ENCODE results near the gene LRP6.

The LRP6 gene

GRCh38 chr12:12086362-12086761, 180.5 kb downstream of the LRP6 start:
- Histone ChIP-seq H3K18ac (ENCODE audit: low read length) (no peak overlapping the region), H2AFZ (ENCODE audit: low read length) (peak overlapping the region; percentile 80), H2AK5ac (ENCODE audit: low read depth, low read length) (no peak overlapping the region), H3K4me1 (ENCODE audit: control insufficient read depth in 2 of 2, insufficient read depth in 1 of 2, low read depth in 1 of 2, low read length in 2 of 2) (peaks cover 11 to 24% of the 10 kb centered on the region in 2 donors), H3K27ac (replicated peaks; ENCODE audit: low read length) (no peak overlapping the region), H3K79me1 (ENCODE audit: low read depth, low read length) (no peaks in the 10 kb centered on the region), H3K4me3 (ENCODE audit: low read length in 2 of 2) (no peak overlapping the region), H3K23ac (ENCODE audit: low read depth, low read length, poor library complexity) (no peak overlapping the region), H2BK12ac (ENCODE audit: low read length) (no peak overlapping the region), H2BK15ac (ENCODE audit: low read length) (no peak overlapping the region), H2BK120ac (ENCODE audit: low read depth, low read length) (no peak overlapping the region), H3K4ac (ENCODE audit: low read length) (no peak overlapping the region), H4K8ac (ENCODE audit: low read depth, low read length) (no peak overlapping the region), H3K4me2 (ENCODE audit: insufficient read depth, low read length, poor library complexity, severe bottlenecking) (peak overlapping the region; percentile 2), H3K9me3 (replicated peaks in 1 of 2; ENCODE audit: control insufficient read depth in 2 of 2, insufficient read depth in 1 of 2, low read depth in 1 of 2, low read length in 2 of 2) (no peaks in the 10 kb centered on the region), H3K36me3 (replicated peaks in 1 of 2; ENCODE audit: control insufficient read depth in 2 of 2, insufficient read depth in 2 of 2, low read length in 2 of 2) (no peaks in the 10 kb centered on the region), H3K27me3 (ENCODE audit: control insufficient read depth in 3 of 3, insufficient read depth in 3 of 3, low read depth in 1 of 3, low read length in 3 of 3) (no peaks in the 10 kb centered on the region), H3K14ac (ENCODE audit: low read length) (no peak overlapping the region), H3K9ac (ENCODE audit: low read depth, low read length, poor library complexity) (no peak overlapping the region), H4K91ac (ENCODE audit: low read depth, low read length, poor library complexity) (no peak overlapping the region), H2BK5ac (ENCODE audit: low read length) (no peak overlapping the region)
- no CpG with 5 or more reads among the region's 5 CpGs for WGBS, 2 donors (ENCODE audit: extremely low coverage in 2 of 2, insufficient read length in 2 of 2, insufficient replicate concordance in 1 of 2)
- DNase-seq (ENCODE audit: low spot score) = no peak

GRCh38 chr12:12083688-12084087, 183.2 kb downstream of the LRP6 start:
- Histone ChIP-seq H2BK12ac (ENCODE audit: low read length) (no peak overlapping the region), H3K4me2 (ENCODE audit: insufficient read depth, low read length, poor library complexity, severe bottlenecking) (no peak overlapping the region), H3K27me3 (ENCODE audit: control insufficient read depth in 3 of 3, insufficient read depth in 3 of 3, low read depth in 1 of 3, low read length in 3 of 3) (no peaks in the 10 kb centered on the region), H2AFZ (ENCODE audit: low read length) (no peak overlapping the region), H4K91ac (ENCODE audit: low read depth, low read length, poor library complexity) (no peak overlapping the region), H4K8ac (ENCODE audit: low read depth, low read length) (no peak overlapping the region), H2BK120ac (ENCODE audit: low read depth, low read length) (no peak overlapping the region), H3K9ac (ENCODE audit: low read depth, low read length, poor library complexity) (no peak overlapping the region), H3K9me3 (replicated peaks in 1 of 2; ENCODE audit: control insufficient read depth in 2 of 2, insufficient read depth in 1 of 2, low read depth in 1 of 2, low read length in 2 of 2) (no peaks in the 10 kb centered on the region), H3K14ac (ENCODE audit: low read length) (no peak overlapping the region), H3K18ac (ENCODE audit: low read length) (no peak overlapping the region), H3K79me1 (ENCODE audit: low read depth, low read length) (no peaks in the 10 kb centered on the region), H3K4me1 (ENCODE audit: control insufficient read depth in 2 of 2, insufficient read depth in 1 of 2, low read depth in 1 of 2, low read length in 2 of 2) (peaks cover 11 to 24% of the 10 kb centered on the region in 2 donors), H2BK15ac (ENCODE audit: low read length) (no peak overlapping the region), H3K27ac (replicated peaks; ENCODE audit: low read length) (no peak overlapping the region), H3K23ac (ENCODE audit: low read depth, low read length, poor library complexity) (no peak overlapping the region), H2AK5ac (ENCODE audit: low read depth, low read length) (no peak overlapping the region), H2BK5ac (ENCODE audit: low read length) (no peak overlapping the region), H3K4me3 (ENCODE audit: low read length in 2 of 2) (no peak overlapping the region), H3K36me3 (replicated peaks in 1 of 2; ENCODE audit: control insufficient read depth in 2 of 2, insufficient read depth in 2 of 2, low read length in 2 of 2) (no peaks in the 10 kb centered on the region), H3K4ac (ENCODE audit: low read length) (no peak overlapping the region)
- no CpG with 5 or more reads among the region's 8 CpGs for WGBS, 2 donors (ENCODE audit: extremely low coverage in 2 of 2, insufficient read length in 2 of 2, insufficient replicate concordance in 1 of 2)
- DNase-seq (ENCODE audit: low spot score) = no peak

- Histone ChIP-seq H3K27ac (replicated peaks; ENCODE audit: low read length) (no peak overlapping the region), H3K27me3 (ENCODE audit: control insufficient read depth in 3 of 3, insufficient read depth in 3 of 3, low read depth in 1 of 3, low read length in 3 of 3) (no peaks in the 10 kb centered on the region), H3K4me2 (ENCODE audit: insufficient read depth, low read length, poor library complexity, severe bottlenecking) (no peak overlapping the region)
These were observed 184.9 kb downstream of the LRP6 start for GRCh38 chr12:12081836-12082497.

GRCh38 chr12:12079291-12079690, 187.6 kb downstream of the LRP6 start:
- Histone ChIP-seq H2BK12ac (ENCODE audit: low read length) (no peak overlapping the region), H3K23ac (ENCODE audit: low read depth, low read length, poor library complexity) (no peak overlapping the region), H3K4me2 (ENCODE audit: insufficient read depth, low read length, poor library complexity, severe bottlenecking) (no peak overlapping the region), H4K8ac (ENCODE audit: low read depth, low read length) (no peak overlapping the region), H3K4me3 (ENCODE audit: low read length in 2 of 2) (no peak overlapping the region), H3K18ac (ENCODE audit: low read length) (no peak overlapping the region), H2BK5ac (ENCODE audit: low read length) (no peak overlapping the region), H3K14ac (ENCODE audit: low read length) (no peak overlapping the region), H3K27ac (replicated peaks; ENCODE audit: low read length) (no peak overlapping the region), H3K79me1 (ENCODE audit: low read depth, low read length) (no peaks in the 10 kb centered on the region), H3K4ac (ENCODE audit: low read length) (no peak overlapping the region), H4K91ac (ENCODE audit: low read depth, low read length, poor library complexity) (no peak overlapping the region), H2BK15ac (ENCODE audit: low read length) (no peak overlapping the region), H2BK120ac (ENCODE audit: low read depth, low read length) (no peak overlapping the region), H3K36me3 (replicated peaks in 1 of 2; ENCODE audit: control insufficient read depth in 2 of 2, insufficient read depth in 2 of 2, low read length in 2 of 2) (no peaks in the 10 kb centered on the region), H3K27me3 (ENCODE audit: control insufficient read depth in 3 of 3, insufficient read depth in 3 of 3, low read depth in 1 of 3, low read length in 3 of 3) (no peaks in the 10 kb centered on the region), H3K4me1 (ENCODE audit: control insufficient read depth in 2 of 2, insufficient read depth in 1 of 2, low read depth in 1 of 2, low read length in 2 of 2) (no peaks in the 10 kb centered on the region), H2AK5ac (ENCODE audit: low read depth, low read length) (no peak overlapping the region), H3K9me3 (replicated peaks in 1 of 2; ENCODE audit: control insufficient read depth in 2 of 2, insufficient read depth in 1 of 2, low read depth in 1 of 2, low read length in 2 of 2) (no peaks in the 10 kb centered on the region), H3K9ac (ENCODE audit: low read depth, low read length, poor library complexity) (no peak overlapping the region), H2AFZ (ENCODE audit: low read length) (no peak overlapping the region)
- WGBS, 2 donors (ENCODE audit: extremely low coverage in 2 of 2, insufficient read length in 2 of 2, insufficient replicate concordance in 1 of 2) = no CpG with 5 or more reads among the region's 5 CpGs
- DNase-seq (ENCODE audit: low spot score) = no peak

More at GRCh38 chr12:12081836-12082497, 184.9 kb downstream of the LRP6 start:
- Histone ChIP-seq H3K79me1 (ENCODE audit: low read depth, low read length) (no peaks in the 10 kb centered on the region), H3K18ac (ENCODE audit: low read length) (no peak overlapping the region), H4K8ac (ENCODE audit: low read depth, low read length) (no peak overlapping the region), H2BK120ac (ENCODE audit: low read depth, low read length) (no peak overlapping the region), H2BK15ac (ENCODE audit: low read length) (no peak overlapping the region), H3K9ac (ENCODE audit: low read depth, low read length, poor library complexity) (no peak overlapping the region), H3K9me3 (replicated peaks in 1 of 2; ENCODE audit: control insufficient read depth in 2 of 2, insufficient read depth in 1 of 2, low read depth in 1 of 2, low read length in 2 of 2) (no peaks in the 10 kb centered on the region), H3K4me3 (ENCODE audit: low read length in 2 of 2) (no peak overlapping the region), H2AFZ (ENCODE audit: low read length) (peak overlapping the region; percentile 16), H2BK12ac (ENCODE audit: low read length) (no peak overlapping the region), H4K91ac (ENCODE audit: low read depth, low read length, poor library complexity) (no peak overlapping the region), H2BK5ac (ENCODE audit: low read length) (no peak overlapping the region), H3K14ac (ENCODE audit: low read length) (no peak overlapping the region), H3K4me1 (ENCODE audit: control insufficient read depth in 2 of 2, insufficient read depth in 1 of 2, low read depth in 1 of 2, low read length in 2 of 2) (peaks cover 3 to 10% of the 10 kb centered on the region in 2 donors), H3K36me3 (replicated peaks in 1 of 2; ENCODE audit: control insufficient read depth in 2 of 2, insufficient read depth in 2 of 2, low read length in 2 of 2) (no peaks in the 10 kb centered on the region), H3K4ac (ENCODE audit: low read length) (no peak overlapping the region), H2AK5ac (ENCODE audit: low read depth, low read length) (no peak overlapping the region), H3K23ac (ENCODE audit: low read depth, low read length, poor library complexity) (no peak overlapping the region)
- DNase-seq (ENCODE audit: low spot score) = peak; percentile 20
- no CpG with 5 or more reads among the region's 3 CpGs for WGBS, 2 donors (ENCODE audit: extremely low coverage in 2 of 2, insufficient read length in 2 of 2, insufficient replicate concordance in 1 of 2)

All from neuronal stem cell (in vitro differentiated cells).